AG10803 (cell line): ENCODE data around the gene INSC.
A peak's percentile ranks its signal among the peaks of the same experiment; 100 is the strongest.

Source experiments
- DNase-seq: peaks from one replicate; pipeline ENCODE4 v3.0.0; 2010; ENCODE audit warnings: low read depth
- H3K4me3 ChIP-seq: 2 replicates; pipeline ENCODE4 v1.5.1; 2011; ENCODE audit warnings: mild to moderate bottlenecking, low read length, control low read depth
- TF ChIP-seq, protein P1 (sequence below): conservative IDR thresholded peaks from 2 replicates; pipeline ENCODE4 v1.5.1; 2011; ENCODE audit warnings: mild to moderate bottlenecking, low read length, control low read depth, inconsistent platforms

INSC gene

DNA sequence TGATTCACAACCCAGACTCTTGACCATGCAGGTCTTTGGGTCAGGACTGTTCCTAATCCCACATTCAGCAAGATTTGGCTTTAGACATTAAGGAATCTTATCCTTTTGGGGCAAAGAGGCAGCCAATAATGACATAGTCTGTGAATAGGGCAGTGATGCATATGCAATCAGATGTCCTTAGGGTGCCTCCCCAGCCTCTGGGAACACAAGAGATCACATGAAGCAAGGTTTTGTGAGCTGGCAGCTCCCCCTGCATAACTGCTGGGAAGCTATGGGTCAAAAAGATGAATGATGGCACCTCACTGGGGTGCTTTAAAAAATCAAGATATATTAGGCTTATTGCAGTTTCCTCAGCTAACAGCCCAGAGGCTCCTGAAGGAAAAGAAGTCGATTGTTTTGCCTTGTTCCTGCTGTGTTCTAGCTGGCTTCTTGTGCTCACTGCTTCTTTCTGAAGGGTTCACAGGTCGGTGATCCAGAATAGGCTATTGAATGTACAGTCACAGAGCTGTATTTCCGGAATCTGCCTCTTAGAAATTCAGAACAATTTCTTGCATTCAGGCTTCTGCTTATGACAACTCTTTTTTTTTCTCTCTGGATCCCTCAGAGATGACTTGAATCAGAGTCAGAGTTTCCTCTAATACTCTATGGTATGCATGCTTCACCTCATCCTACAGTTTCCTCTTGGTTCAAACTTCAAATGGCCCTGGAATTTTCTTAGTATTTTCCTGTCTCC, 31.7 kb downstream of the INSC start:
- no peak overlapping the region for H3K4me3 ChIP-seq
- TF ChIP-seq, protein P1, sequence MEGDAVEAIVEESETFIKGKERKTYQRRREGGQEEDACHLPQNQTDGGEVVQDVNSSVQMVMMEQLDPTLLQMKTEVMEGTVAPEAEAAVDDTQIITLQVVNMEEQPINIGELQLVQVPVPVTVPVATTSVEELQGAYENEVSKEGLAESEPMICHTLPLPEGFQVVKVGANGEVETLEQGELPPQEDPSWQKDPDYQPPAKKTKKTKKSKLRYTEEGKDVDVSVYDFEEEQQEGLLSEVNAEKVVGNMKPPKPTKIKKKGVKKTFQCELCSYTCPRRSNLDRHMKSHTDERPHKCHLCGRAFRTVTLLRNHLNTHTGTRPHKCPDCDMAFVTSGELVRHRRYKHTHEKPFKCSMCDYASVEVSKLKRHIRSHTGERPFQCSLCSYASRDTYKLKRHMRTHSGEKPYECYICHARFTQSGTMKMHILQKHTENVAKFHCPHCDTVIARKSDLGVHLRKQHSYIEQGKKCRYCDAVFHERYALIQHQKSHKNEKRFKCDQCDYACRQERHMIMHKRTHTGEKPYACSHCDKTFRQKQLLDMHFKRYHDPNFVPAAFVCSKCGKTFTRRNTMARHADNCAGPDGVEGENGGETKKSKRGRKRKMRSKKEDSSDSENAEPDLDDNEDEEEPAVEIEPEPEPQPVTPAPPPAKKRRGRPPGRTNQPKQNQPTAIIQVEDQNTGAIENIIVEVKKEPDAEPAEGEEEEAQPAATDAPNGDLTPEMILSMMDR: no peak
- peak; percentile 32 for DNase-seq

DNA sequence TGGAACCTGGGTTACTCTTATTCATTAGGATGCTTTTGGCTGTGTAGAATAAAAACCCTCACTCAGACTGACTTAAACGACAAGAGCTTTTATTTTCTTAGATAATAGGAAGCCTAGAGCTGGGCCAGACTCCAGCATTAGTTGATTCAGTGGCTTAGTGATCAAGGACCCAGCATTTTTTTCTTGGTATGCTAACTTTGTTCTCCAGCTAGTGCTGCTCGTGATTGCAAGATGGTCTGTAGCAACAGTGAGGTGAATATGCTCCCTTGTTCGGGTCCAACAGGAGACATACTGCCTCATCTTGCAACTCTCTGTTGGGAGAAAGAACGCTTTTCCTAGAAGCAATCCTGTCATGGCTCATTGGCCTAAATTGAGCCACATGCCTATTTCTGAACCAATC, 33.4 kb downstream of the INSC start:
- TF ChIP-seq, protein P1: no peak
- peak; percentile 56 for DNase-seq
- H3K4me3 ChIP-seq: no peak overlapping the region

DNA sequence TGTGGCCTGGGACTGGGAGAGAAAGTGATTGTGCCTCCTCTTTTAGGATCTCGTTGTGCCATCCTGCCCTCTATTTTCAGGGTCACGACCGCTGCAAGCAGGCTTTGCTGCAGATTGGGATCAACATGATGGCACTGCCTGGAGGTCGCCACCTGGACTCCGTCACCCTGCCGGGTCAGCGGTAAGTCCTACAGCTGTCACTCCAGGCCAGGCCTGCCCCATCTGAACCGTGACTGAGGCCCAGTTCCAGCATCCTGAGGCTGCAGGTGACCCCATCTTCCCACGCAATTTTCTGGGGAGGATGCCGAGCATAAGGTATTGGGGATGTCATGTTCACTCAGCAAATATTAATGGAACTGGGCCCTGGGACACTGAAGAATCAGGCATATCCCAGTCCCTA, 34.3 kb downstream of the INSC start:
- TF ChIP-seq, protein P1: no peak
- no peak for DNase-seq
- no peak overlapping the region for H3K4me3 ChIP-seq

DNA sequence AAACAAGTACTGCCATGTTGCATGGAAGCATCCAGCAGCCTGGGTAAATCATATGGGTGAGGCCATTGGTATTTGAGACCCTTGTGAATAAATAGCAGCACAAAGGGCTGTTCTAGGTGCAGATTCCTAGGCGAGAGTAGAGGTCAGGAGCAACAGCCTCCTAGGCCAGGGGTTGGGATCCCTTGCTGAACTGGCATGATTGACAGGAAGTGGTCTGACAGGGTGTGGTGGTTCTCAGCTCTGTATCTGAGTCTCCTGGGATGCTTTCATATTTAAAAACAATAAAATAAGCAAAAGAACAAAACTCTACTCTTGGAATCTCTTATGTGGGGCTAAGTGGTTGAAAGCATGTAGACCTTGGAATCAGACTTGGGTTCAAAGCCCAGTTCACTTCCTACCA, 35.8 kb downstream of the INSC start:
- TF ChIP-seq, protein P1: no peak

DNA sequence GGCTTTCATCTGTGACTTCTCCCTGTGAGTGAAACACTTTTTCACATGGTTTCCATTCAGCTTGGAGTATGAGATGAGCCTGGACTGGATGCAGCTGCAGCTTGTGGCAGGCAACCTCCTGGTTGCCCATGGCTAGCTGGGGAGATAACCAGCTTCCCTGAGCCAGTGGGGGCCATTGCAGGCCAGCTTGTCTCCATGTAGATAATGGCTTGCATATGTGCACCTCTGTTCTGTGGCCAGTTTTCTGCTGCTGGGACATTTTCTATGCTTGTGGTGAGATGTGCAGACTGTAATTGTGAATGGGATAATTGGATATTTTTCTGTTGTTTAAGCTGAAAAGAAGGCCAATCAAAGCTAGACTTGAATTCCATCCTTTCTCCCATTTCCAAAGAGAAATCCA, 38.5 kb downstream of the INSC start:
- peak; percentile 57 for DNase-seq
- H3K4me3 ChIP-seq: no peak overlapping the region
- TF ChIP-seq, protein P1: no peak

More for the DNA sequence above, 35.8 kb downstream of the INSC start:
- no peak for DNase-seq
- no peak overlapping the region for H3K4me3 ChIP-seq

DNA sequence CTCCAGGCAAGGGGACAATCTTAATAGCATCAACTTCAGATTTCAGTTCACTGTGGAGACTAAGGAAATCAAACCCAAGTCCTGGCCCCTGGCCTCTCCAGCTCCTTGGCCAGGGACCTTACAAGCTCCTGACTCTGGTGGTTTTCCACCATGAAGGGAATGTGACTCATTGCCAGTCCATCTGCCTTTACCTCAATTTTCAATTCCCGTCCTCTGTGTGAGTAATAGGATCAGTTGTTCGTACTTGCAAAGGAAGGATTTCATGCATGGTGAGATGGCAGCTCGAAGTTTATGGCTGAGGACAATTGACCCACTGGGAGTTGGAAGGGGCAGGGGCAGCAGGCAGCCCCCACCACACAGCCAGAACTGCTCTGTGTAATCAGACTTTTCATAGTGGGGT, 42.5 kb downstream of the INSC start:
- no peak overlapping the region for H3K4me3 ChIP-seq
- DNase-seq: peak; percentile 91
- TF ChIP-seq, protein P1: no peak

DNA sequence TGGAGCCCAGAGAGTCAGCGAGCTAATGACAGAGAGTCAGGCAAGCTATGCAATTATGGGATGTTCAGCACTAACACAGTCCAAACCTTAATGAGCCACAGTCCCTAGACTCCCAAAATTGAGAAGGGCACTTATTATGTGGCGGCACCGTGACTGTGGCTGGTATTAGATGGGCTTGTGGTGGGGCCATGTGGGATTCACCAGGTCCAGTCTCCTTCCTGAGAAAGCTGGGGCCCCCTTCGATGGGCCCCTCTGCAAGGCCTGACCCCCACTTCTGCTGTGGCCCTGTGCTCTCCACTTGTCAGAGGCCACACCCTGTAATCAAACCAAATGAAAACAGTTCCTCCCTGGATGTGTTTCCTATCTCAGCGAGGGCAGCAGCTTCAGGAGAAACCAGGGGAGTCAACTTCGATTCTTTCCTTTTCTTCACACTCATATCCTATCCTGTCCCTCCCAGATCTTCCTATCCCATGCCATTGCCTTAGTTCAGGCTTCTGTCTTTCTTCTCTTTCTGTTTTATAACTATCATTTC, 42.9 kb downstream of the INSC start:
- TF ChIP-seq, protein P1: no peak
- DNase-seq: no peak
- no peak overlapping the region for H3K4me3 ChIP-seq
